DND-41 (cell line): ENCODE results near the gene ARIH2.

Source experiments
- ATAC-seq: fragments of 200-7000 bp; cut with Tn5 transposase; 3 replicates; pipeline ENCODE4 v1.9.1; 2021; ENCODE audit warnings: low read depth; ENCODE audit not compliant: insufficient read depth
- DNase-seq: peaks from one replicate; pipeline ENCODE4 v3.0.0-alpha.2; 2020
- H2AFZ ChIP-seq: 2 replicates; pipeline ENCODE4 v1.6.0; 2012; ENCODE audit warnings: low read depth, low read length
- H3K27ac ChIP-seq: 2 replicates; pipeline ENCODE4 v1.5.1; 2012; ENCODE audit warnings: low read length, inconsistent platforms
- H3K27me3 ChIP-seq: fragments of 200-600 bp; sonication (generic); 2 replicates; pipeline ENCODE4 v1.6.0; 2012; ENCODE audit warnings: low read length, mild to moderate bottlenecking, inconsistent platforms; ENCODE audit not compliant: insufficient read depth, poor library complexity
- H3K36me3 ChIP-seq: 2 replicates; pipeline ENCODE4 v1.5.1; 2012; ENCODE audit warnings: low read length, inconsistent platforms; ENCODE audit not compliant: insufficient read depth
- H3K4me1 ChIP-seq: 2 replicates; pipeline ENCODE4 v1.5.1; 2012; ENCODE audit warnings: mild to moderate bottlenecking, low read length; ENCODE audit not compliant: insufficient read depth
- H3K4me2 ChIP-seq: 2 replicates; pipeline ENCODE4 v1.6.0; 2012; ENCODE audit warnings: mild to moderate bottlenecking, moderate library complexity, low read length, inconsistent platforms; ENCODE audit not compliant: insufficient read depth
- H3K4me3 ChIP-seq, 2 experiments: fragments of 200-600 bp in 1 of 2; shearing (Covaris generic) in 1 of 2; 2 replicates each; pipeline ENCODE4 v1.5.1; 2012 to 2016; ENCODE audit warnings: inconsistent platforms in 2 of 2, low read length in 2 of 2, mild to moderate bottlenecking in 2 of 2, low read depth in 1 of 2, moderate library complexity in 1 of 2
- H3K79me2 ChIP-seq: 2 replicates; pipeline ENCODE4 v1.6.0; 2012; ENCODE audit warnings: low read length, inconsistent platforms; ENCODE audit not compliant: insufficient read depth
- H3K9ac ChIP-seq: 2 replicates; pipeline ENCODE4 v1.6.0; 2012; ENCODE audit warnings: low read depth, mild to moderate bottlenecking, inconsistent platforms, low read length, moderate library complexity
- H3K9me3 ChIP-seq: 2 replicates; pipeline ENCODE4 v1.5.1; 2012; ENCODE audit warnings: low read length, moderate library complexity, mild to moderate bottlenecking, inconsistent platforms; ENCODE audit not compliant: insufficient read depth, severe bottlenecking
- H4K20me1 ChIP-seq: 2 replicates; pipeline ENCODE4 v1.6.0; 2012; ENCODE audit warnings: low read length; ENCODE audit not compliant: insufficient read depth
- EZH2 ChIP-seq: IDR thresholded peaks from 3 replicates; pipeline ENCODE4 v1.6.1; 2012; ENCODE audit warnings: borderline replicate concordance, low read depth, mild to moderate bottlenecking, moderate library complexity, low read length, inconsistent platforms; ENCODE audit not compliant: severe bottlenecking
- TF ChIP-seq, protein P1 (sequence below): IDR thresholded peaks from 2 replicates; pipeline ENCODE4 v1.5.1; 2012; ENCODE audit warnings: borderline replicate concordance, low read length, moderate library complexity, mild to moderate bottlenecking; ENCODE audit not compliant: poor library complexity, severe bottlenecking; ENCODE audit errors: extremely low read depth

Gene ARIH2

DNA sequence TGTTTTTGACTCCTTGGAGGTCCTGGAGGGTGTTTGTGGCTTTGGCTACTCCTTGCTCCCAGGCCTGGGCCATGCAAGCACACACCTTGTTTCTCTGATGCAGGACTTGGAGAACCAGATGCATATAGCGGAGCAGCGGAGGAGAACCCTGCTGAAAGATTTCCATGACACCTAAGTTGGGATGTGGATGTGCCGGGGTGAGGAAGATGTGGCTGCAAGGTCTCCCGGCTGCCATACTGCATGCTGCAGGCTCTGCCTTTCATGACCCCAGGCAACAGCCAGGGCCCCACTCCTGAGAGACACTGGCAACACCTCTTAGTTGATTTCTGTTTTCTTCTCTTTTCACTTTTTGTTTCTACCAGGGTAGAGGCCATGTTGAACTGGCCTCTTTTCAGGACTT lies 64.5 kb downstream of the ARIH2 start:
- 0 out of 2 replicates have a peak, but pooled peaks cover 2% of the 10 kb centered on the region for H4K20me1 ChIP-seq
- DNase-seq (no peak), ATAC-seq (no peak)
- no peak overlapping the region for H2AFZ ChIP-seq
- H3K4me3 ChIP-seq = no peak overlapping the region
- no peak overlapping the region for H3K4me2 ChIP-seq
- no peaks in the 10 kb centered on the region for H3K9me3 ChIP-seq
- H3K27ac ChIP-seq = no peak overlapping the region
- H3K36me3 ChIP-seq = peaks cover 58% of the 10 kb centered on the region
- no peaks in the 10 kb centered on the region for H3K4me1 ChIP-seq
- no peak overlapping the region for H3K9ac ChIP-seq
- TF ChIP-seq, protein P1, sequence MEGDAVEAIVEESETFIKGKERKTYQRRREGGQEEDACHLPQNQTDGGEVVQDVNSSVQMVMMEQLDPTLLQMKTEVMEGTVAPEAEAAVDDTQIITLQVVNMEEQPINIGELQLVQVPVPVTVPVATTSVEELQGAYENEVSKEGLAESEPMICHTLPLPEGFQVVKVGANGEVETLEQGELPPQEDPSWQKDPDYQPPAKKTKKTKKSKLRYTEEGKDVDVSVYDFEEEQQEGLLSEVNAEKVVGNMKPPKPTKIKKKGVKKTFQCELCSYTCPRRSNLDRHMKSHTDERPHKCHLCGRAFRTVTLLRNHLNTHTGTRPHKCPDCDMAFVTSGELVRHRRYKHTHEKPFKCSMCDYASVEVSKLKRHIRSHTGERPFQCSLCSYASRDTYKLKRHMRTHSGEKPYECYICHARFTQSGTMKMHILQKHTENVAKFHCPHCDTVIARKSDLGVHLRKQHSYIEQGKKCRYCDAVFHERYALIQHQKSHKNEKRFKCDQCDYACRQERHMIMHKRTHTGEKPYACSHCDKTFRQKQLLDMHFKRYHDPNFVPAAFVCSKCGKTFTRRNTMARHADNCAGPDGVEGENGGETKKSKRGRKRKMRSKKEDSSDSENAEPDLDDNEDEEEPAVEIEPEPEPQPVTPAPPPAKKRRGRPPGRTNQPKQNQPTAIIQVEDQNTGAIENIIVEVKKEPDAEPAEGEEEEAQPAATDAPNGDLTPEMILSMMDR = no peak
- no peak for TF ChIP-seq EZH2
- no peaks in the 10 kb centered on the region for H3K79me2 ChIP-seq
- no peaks in the 10 kb centered on the region for H3K27me3 ChIP-seq

- H3K9ac ChIP-seq = no peak overlapping the region
- ATAC-seq = no peak
- no peak overlapping the region for H3K4me2 ChIP-seq
- no peak overlapping the region for H3K4me3 ChIP-seq
- H4K20me1 ChIP-seq = no peaks in the 10 kb centered on the region
- H3K27ac ChIP-seq = no peak overlapping the region
- H3K79me2 ChIP-seq = no peaks in the 10 kb centered on the region; the same call in 1 of the 2 replicates
- H3K27me3 ChIP-seq = no peaks in the 10 kb centered on the region
- peaks cover 13% of the 10 kb centered on the region for H3K4me1 ChIP-seq
- no peak overlapping the region for H2AFZ ChIP-seq
- no peak for DNase-seq
- TF ChIP-seq, protein P1 = no peak
- no peak for TF ChIP-seq EZH2
- no peaks in the 10 kb centered on the region for H3K9me3 ChIP-seq
- peaks cover 50% of the 10 kb centered on the region for H3K36me3 ChIP-seq
Observed at GRCh38 chr3:48984663-48985062, 66.0 kb downstream of the ARIH2 start.

DNA sequence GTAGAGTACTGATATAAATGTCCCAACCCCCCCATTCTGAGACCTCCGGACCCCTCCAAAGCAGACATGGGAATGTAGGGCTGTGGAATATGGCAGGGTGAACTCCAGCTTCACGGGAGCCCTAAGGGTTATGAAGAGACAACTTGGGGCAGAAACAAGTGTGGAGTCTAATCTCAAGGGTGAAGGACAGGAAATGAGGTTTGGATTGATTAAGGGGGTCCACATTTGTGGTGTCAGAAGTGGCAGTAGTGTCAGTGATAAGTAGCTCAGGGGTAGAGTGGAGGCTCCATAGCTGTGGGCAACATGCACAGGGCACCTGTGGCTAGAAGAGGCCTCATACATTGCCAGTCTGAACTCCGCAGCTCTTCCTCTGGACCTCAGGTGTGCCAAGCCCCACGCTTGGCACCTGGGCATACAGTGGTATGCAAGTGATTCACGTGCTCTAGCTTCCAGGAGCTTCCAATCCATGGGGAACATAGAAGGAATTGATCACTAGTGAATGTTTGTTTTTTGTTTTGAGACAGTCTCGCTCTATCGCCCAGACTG lies 67.3 kb downstream of the ARIH2 start:
- Histone ChIP-seq H3K9ac (no peak overlapping the region), H3K36me3 (peaks cover 40% of the 10 kb centered on the region)
- TF ChIP-seq, protein P1 = no peak
- no peak for TF ChIP-seq EZH2

More for the DNA sequence above, 67.3 kb downstream of the ARIH2 start:
- H3K79me2 ChIP-seq = peaks cover 8% of the 10 kb centered on the region
- no peak for ATAC-seq
- H3K4me3 ChIP-seq = no peak overlapping the region
- H3K4me1 ChIP-seq = peaks cover 22% of the 10 kb centered on the region
- no peak overlapping the region for H3K27ac ChIP-seq
- H4K20me1 ChIP-seq = no peaks in the 10 kb centered on the region
- no peak overlapping the region for H3K4me2 ChIP-seq
- no peaks in the 10 kb centered on the region for H3K9me3 ChIP-seq
- H2AFZ ChIP-seq = no peak overlapping the region
- no peak for DNase-seq
- H3K27me3 ChIP-seq = no peaks in the 10 kb centered on the region
